Astrocyte (in vitro differentiated cells and primary cell): ENCODE results near the gene ARHGEF10L. TPM values are rescaled to one million over a fixed set of nuclear protein-coding genes. Genes with fewer than 3 reads are reported as not detected.

Experiments used
- DNase-seq: peaks from one replicate; pipeline ENCODE4 v3.0.0-alpha.2; 2010; ENCODE audit warnings: low read depth
- FAIRE-seq: peaks from 2 replicates; lab custom pipeline; 2011; peaks lifted over from hg19 to GRCh38; lab: Jason Lieb, UNC
- H2AFZ ChIP-seq: 2 replicates; pipeline ENCODE4 v1.6.0; 2012; ENCODE audit warnings: low read depth, low read length, inconsistent platforms
- H3K27ac ChIP-seq: 2 replicates; pipeline ENCODE4 v1.5.1; 2011; ENCODE audit warnings: low read depth, low read length, inconsistent platforms
- H3K27me3 ChIP-seq: 2 replicates; pipeline ENCODE4 v1.6.0; 2011; ENCODE audit warnings: low read length, inconsistent platforms; ENCODE audit not compliant: insufficient read depth
- H3K36me3 ChIP-seq: 2 replicates; pipeline ENCODE4 v1.5.1; 2011; ENCODE audit warnings: low read length, inconsistent platforms; ENCODE audit not compliant: insufficient read depth
- H3K4me1 ChIP-seq: 2 replicates; pipeline ENCODE4 v1.5.1; 2011; ENCODE audit warnings: low read length, inconsistent platforms; ENCODE audit not compliant: insufficient read depth
- H3K4me2 ChIP-seq: 2 replicates; pipeline ENCODE4 v1.6.0; 2012; ENCODE audit warnings: low read length, inconsistent platforms
- H3K4me3 ChIP-seq: 2 replicates; pipeline ENCODE4 v1.5.1; 2011; ENCODE audit warnings: low read depth, mild to moderate bottlenecking, low read length, inconsistent platforms; ENCODE audit not compliant: insufficient read depth
- H3K79me2 ChIP-seq: 2 replicates; pipeline ENCODE4 v1.6.0; 2012; ENCODE audit warnings: mild to moderate bottlenecking, low read length, inconsistent platforms; ENCODE audit not compliant: insufficient read depth
- H3K9ac ChIP-seq: 2 replicates; pipeline ENCODE4 v1.6.0; 2012; ENCODE audit warnings: mild to moderate bottlenecking, low read length, inconsistent platforms
- H3K9me3 ChIP-seq: 2 replicates; pipeline ENCODE4 v1.5.1; 2012; ENCODE audit warnings: low read depth, mild to moderate bottlenecking, low read length, inconsistent platforms; ENCODE audit not compliant: insufficient read depth
- H4K20me1 ChIP-seq: 2 replicates; pipeline ENCODE4 v1.6.0; 2012; ENCODE audit warnings: low read length, inconsistent platforms; ENCODE audit not compliant: insufficient read depth
- H3K27ac Mint-ChIP-seq: one replicate; pipeline ENCODE4 v1.8.0; 2021; ENCODE audit warnings: mild to moderate bottlenecking, mixed read lengths; ENCODE audit not compliant: unreplicated experiment
- H3K27me3 Mint-ChIP-seq: one replicate; pipeline ENCODE4 v1.8.0; 2021; ENCODE audit warnings: low read depth, mixed read lengths; ENCODE audit not compliant: unreplicated experiment
- H3K36me3 Mint-ChIP-seq: one replicate; pipeline ENCODE4 v1.8.0; 2021; ENCODE audit warnings: low read depth, mixed read lengths; ENCODE audit not compliant: unreplicated experiment
- H3K4me1 Mint-ChIP-seq: one replicate; pipeline ENCODE4 v1.8.0; 2021; ENCODE audit warnings: low read depth, mixed read lengths; ENCODE audit not compliant: unreplicated experiment
- H3K4me3 Mint-ChIP-seq: one replicate; pipeline ENCODE4 v1.8.0; 2021; ENCODE audit warnings: mild to moderate bottlenecking, moderate library complexity, mixed read lengths; ENCODE audit not compliant: unreplicated experiment
- H3K9me3 Mint-ChIP-seq: one replicate; pipeline ENCODE4 v1.8.0; 2021; ENCODE audit warnings: mild to moderate bottlenecking, mixed read lengths; ENCODE audit not compliant: unreplicated experiment
- CTCF ChIP-seq: IDR thresholded peaks from 2 replicates; pipeline ENCODE4 v1.5.1; 2011; ENCODE audit warnings: low read depth, mild to moderate bottlenecking, inconsistent platforms, low read length, moderate library complexity; ENCODE audit not compliant: insufficient read depth
- EZH2 ChIP-seq: IDR thresholded peaks from 2 replicates; pipeline ENCODE4 v1.6.1; 2012; ENCODE audit warnings: mild to moderate bottlenecking, low read length, inconsistent platforms; ENCODE audit not compliant: insufficient read depth
- total RNA-seq: library from RNA; stranded (reverse); gene quantifications from 2 replicates; pipeline ENCODE4 v1.2.1, GENCODE V29; 2021

Gene ARHGEF10L
- total RNA-seq, 1 donor from 2014 or later = 14.2 TPM

- TF ChIP-seq CTCF (no peak), EZH2 (no peak)
- H3K9ac ChIP-seq = peak overlapping the region; percentile 28
- peaks cover 10% of the 10 kb centered on the region for H3K79me2 ChIP-seq
- Mint-ChIP-seq H3K9me3 (no peaks in the 10 kb centered on the region), H3K27me3 (no peaks in the 10 kb centered on the region), H3K27ac (peak overlapping the region; percentile 37), H3K36me3 (no peaks in the 10 kb centered on the region), H3K4me3 (peak overlapping the region; percentile 46), H3K4me1 (peaks cover 26% of the 10 kb centered on the region)
- peaks cover 23% of the 10 kb centered on the region for H3K4me1 ChIP-seq
- H3K36me3 ChIP-seq = no peaks in the 10 kb centered on the region
- FAIRE-seq (peak; percentile 89), DNase-seq (peak; percentile 79)
- no peak overlapping the region for H3K4me3 ChIP-seq
- H3K27ac ChIP-seq = no peak overlapping the region
- H3K27me3 ChIP-seq = no peaks in the 10 kb centered on the region
- no peak overlapping the region for H2AFZ ChIP-seq
- H3K9me3 ChIP-seq = no peaks in the 10 kb centered on the region
- H4K20me1 ChIP-seq = peaks cover 48% of the 10 kb centered on the region
- H3K4me2 ChIP-seq = peak overlapping the region; percentile 60
Observed at GRCh38 chr1:17553975-17554700, 14.6 kb downstream of the ARHGEF10L start.

GRCh38 chr1:17554954-17555353, 15.5 kb downstream of the ARHGEF10L start:
- peaks cover 26% of the 10 kb centered on the region for H3K4me1 Mint-ChIP-seq
- H3K4me1 ChIP-seq = peaks cover 23% of the 10 kb centered on the region

More at GRCh38 chr1:17554954-17555353, 15.5 kb downstream of the ARHGEF10L start:
- Histone ChIP-seq H4K20me1 (peaks cover 47% of the 10 kb centered on the region), H3K36me3 (no peaks in the 10 kb centered on the region), H3K9me3 (no peaks in the 10 kb centered on the region), H3K9ac (no peak overlapping the region), H3K79me2 (peaks cover 17% of the 10 kb centered on the region), H3K27me3 (no peaks in the 10 kb centered on the region), H2AFZ (no peak overlapping the region), H3K4me2 (no peak overlapping the region), H3K4me3 (no peak overlapping the region), H3K27ac (no peak overlapping the region)
- H3K27me3 Mint-ChIP-seq = no peaks in the 10 kb centered on the region
- no peaks in the 10 kb centered on the region for H3K36me3 Mint-ChIP-seq
- no peak for TF ChIP-seq EZH2
- no peak for TF ChIP-seq CTCF
- DNase-seq (no peak), FAIRE-seq (no peak)
- no peaks in the 10 kb centered on the region for H3K9me3 Mint-ChIP-seq
- no peak overlapping the region for H3K4me3 Mint-ChIP-seq
- H3K27ac Mint-ChIP-seq = no peak overlapping the region
